Adrenal gland (tissue), 5 donors: Measurements from ENCODE around the gene MPI.

ENCODE experiments used
- CTCF ChIP-seq, 6 experiments: fragments of 450-650 bp in 4 of 6; fragments of 200-600 bp in 2 of 6; sonication (generic) in 1 of 6; IDR thresholded peaks; 1 replicate in 5 of 6; 2 replicates in 1 of 6; pipeline versions ENCODE4 v1.5.1 to v1.8.0; 2016 to 2021; ENCODE audit warnings: antibody characterized with exemption in 6 of 6, mild to moderate bottlenecking in 2 of 6, moderate library complexity in 1 of 6
- POLR2A ChIP-seq, 2 donors: fragments of 450-650 bp; IDR thresholded peaks; one replicate each; pipeline ENCODE4 v1.6.1; 2017; ENCODE audit warnings: antibody characterized with exemption in 2 of 2, mild to moderate bottlenecking in 2 of 2, moderate library complexity in 1 of 2
- donor health status: DM: no; HTN: no; CAD: no.

DNA sequence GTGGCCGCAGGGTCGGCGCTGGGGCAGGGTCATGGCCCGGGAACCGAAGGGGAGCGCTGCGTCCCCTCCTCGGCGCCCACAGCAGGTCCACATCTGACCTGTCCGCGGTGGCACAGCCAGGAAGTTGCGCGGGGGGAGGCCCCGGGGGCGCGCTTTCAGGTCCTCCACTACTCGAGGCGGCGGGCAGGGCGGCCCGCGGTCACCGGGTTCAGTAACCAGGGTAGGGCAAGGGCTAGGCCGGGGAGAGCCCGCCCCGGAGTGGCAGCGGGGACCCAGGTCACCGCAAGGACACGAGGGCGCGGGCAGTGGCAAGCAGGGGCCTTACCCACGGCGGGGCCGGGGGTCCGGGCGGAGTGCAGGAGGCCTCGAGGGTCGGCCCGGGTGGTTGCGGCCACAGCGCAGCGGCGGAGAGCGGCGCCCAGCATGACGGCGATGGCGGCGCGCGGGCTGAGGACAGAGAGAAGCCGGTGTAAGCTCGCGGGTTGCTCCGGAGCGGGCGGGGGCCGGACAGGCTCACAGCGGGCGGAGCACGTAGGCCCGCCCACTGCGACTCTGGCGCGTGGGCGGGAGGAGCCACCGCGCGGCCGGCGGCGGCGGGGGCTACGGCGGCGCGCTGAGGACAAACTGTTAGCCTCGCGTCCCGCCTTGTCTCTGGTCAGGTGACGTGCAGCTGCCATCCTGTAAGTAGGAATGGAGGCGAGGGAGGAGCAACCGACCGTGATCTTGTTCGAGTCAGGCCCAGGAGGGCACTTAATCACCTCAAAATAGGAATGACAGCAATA, 47.9 kb downstream of the MPI start, which contains the start of gene COX5A:
- peak in 2 of 6 experiments; percentile 13 to 30 for TF ChIP-seq CTCF (IDR thresholded peaks at IDR 0.05)
- TF ChIP-seq POLR2A (IDR thresholded peaks at IDR 0.05), result peak; percentile 84 to 93
